ENCODE results near the gene PTPN7. TPM values are rescaled to one million over a fixed set of nuclear protein-coding genes. Genes with fewer than 3 reads are reported as not detected.
"Not testable (repeated sequence)": the region's sequence is repeated elsewhere in the genome, so short reads cannot be mapped to it uniquely, and the experiment has no call there.

The PTPN7 gene
- total RNA-seq, 1 donor from 2014 or later = not detected

- no peak for DNase-seq (ENCODE audit: low spot score in 2 of 2)
- no peak overlapping the region for H3K4me3 ChIP-seq
These were observed 7.5 kb upstream of the PTPN7 start for GRCh38 chr1:202167708-202168415.

GRCh38 chr1:202167054-202167453, 6.7 kb upstream of the PTPN7 start:
- H3K4me3 ChIP-seq; H3K27ac ChIP-seq; H3K9me3 ChIP-seq; H3K27me3 ChIP-seq; H3K36me3 ChIP-seq; DNase-seq (ENCODE audit: low spot score in 2 of 2); intact Hi-C loops (cut with DNase I); H3K4me1 ChIP-seq: not testable (repeated sequence)

More at GRCh38 chr1:202167708-202168415, 7.5 kb upstream of the PTPN7 start:
- no peaks in the 10 kb centered on the region for H3K27me3 ChIP-seq
- H3K27ac ChIP-seq = no peak overlapping the region
- H3K36me3 ChIP-seq = no peaks in the 10 kb centered on the region
- intact Hi-C loops (cut with DNase I) = no loop called here
- no peaks in the 10 kb centered on the region for H3K9me3 ChIP-seq
- H3K4me1 ChIP-seq = no peaks in the 10 kb centered on the region
- no peak for TF ChIP-seq CTCF (IDR thresholded peaks at IDR 0.05)

- Histone ChIP-seq H3K36me3 (no peaks in the 10 kb centered on the region), H3K4me3 (no peak overlapping the region), H3K27me3 (no peaks in the 10 kb centered on the region), H3K9me3 (no peaks in the 10 kb centered on the region), H3K27ac (no peak overlapping the region), H3K4me1 (no peaks in the 10 kb centered on the region)
- DNase-seq (ENCODE audit: low spot score in 2 of 2) = no peak
- intact Hi-C loops (cut with DNase I) = no loop called here
- TF ChIP-seq CTCF (IDR thresholded peaks at IDR 0.05) = no peak
These were observed 5.8 kb upstream of the PTPN7 start for GRCh38 chr1:202165942-202166843.

- H3K9me3 ChIP-seq = no peaks in the 10 kb centered on the region
- no peaks in the 10 kb centered on the region for H3K27me3 ChIP-seq
- no peaks in the 10 kb centered on the region for H3K4me1 ChIP-seq
- TF ChIP-seq CTCF (IDR thresholded peaks at IDR 0.05) = no peak
- intact Hi-C loops (cut with DNase I) = no loop called here
- no peaks in the 10 kb centered on the region for H3K36me3 ChIP-seq
- H3K4me3 ChIP-seq = no peak overlapping the region
- H3K27ac ChIP-seq = no peak overlapping the region
- no peak for DNase-seq (ENCODE audit: low spot score in 2 of 2)
These were observed 5.0 kb upstream of the PTPN7 start for GRCh38 chr1:202165267-202165941.

- no peaks in the 10 kb centered on the region for H3K4me1 ChIP-seq
- no peak overlapping the region for H3K27ac ChIP-seq
- intact Hi-C loops (cut with DNase I) = no loop called here
- H3K4me3 ChIP-seq = no peak overlapping the region
- H3K27me3 ChIP-seq = no peaks in the 10 kb centered on the region
- no peak for TF ChIP-seq CTCF (IDR thresholded peaks at IDR 0.05)
- H3K9me3 ChIP-seq = no peaks in the 10 kb centered on the region
- DNase-seq (ENCODE audit: low spot score in 2 of 2) = no peak
- no peaks in the 10 kb centered on the region for H3K36me3 ChIP-seq
These were observed 4.1 kb upstream of the PTPN7 start for GRCh38 chr1:202164271-202165037.
